ENCODE results near the gene RTRAF.

RTRAF gene

GRCh38 chr14:52006361-52006760 is 17.0 kb downstream of the RTRAF start:
- no peak overlapping the region for H3K4me3 Mint-ChIP-seq

GRCh38 chr14:52007211-52007610 is 17.9 kb downstream of the RTRAF start:
- no peaks in the 10 kb centered on the region for H3K9me3 Mint-ChIP-seq
- no peak overlapping the region for H3K4me3 Mint-ChIP-seq
- H3K4me1 Mint-ChIP-seq (ENCODE audit: low read depth) = no peaks in the 10 kb centered on the region
- no peak overlapping the region for H3K27ac Mint-ChIP-seq
- H3K27me3 Mint-ChIP-seq = no peaks in the 10 kb centered on the region
- peaks cover 81% of the 10 kb centered on the region for H3K36me3 Mint-ChIP-seq (ENCODE audit: low read depth)

More at GRCh38 chr14:52006361-52006760, 17.0 kb downstream of the RTRAF start:
- no peaks in the 10 kb centered on the region for H3K4me1 Mint-ChIP-seq (ENCODE audit: low read depth)
- no peaks in the 10 kb centered on the region for H3K9me3 Mint-ChIP-seq
- peaks cover 80% of the 10 kb centered on the region for H3K36me3 Mint-ChIP-seq (ENCODE audit: low read depth)
- H3K27ac Mint-ChIP-seq = no peak overlapping the region
- H3K27me3 Mint-ChIP-seq = no peaks in the 10 kb centered on the region

DNA sequence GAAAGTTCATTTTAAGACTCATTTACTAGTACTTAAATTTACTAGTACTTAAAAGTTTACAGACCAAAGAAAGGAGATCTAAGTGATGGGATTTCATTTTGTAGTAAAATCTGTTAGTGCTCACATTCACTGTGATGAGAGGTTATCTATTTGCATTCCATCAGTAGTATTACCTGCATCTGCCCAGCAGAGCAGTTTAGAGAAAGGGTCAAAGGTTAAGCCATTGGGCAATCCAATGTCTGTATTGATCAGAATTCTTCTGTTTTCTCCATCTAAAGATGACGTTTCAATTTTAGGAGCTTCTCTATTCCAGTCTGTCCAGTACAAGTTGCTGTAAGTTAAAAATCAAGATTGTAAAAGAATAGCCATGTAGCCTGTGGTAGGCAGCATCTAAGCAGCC is 18.3 kb downstream of the RTRAF start:
- Mint-ChIP-seq H3K4me3 (no peak overlapping the region), H3K27ac (no peak overlapping the region), H3K36me3 (ENCODE audit: low read depth) (peaks cover 77% of the 10 kb centered on the region)

GRCh38 chr14:52008136-52008535 is 18.8 kb downstream of the RTRAF start:
- Mint-ChIP-seq H3K27me3 (no peaks in the 10 kb centered on the region), H3K9me3 (no peaks in the 10 kb centered on the region), H3K4me1 (ENCODE audit: low read depth) (no peaks in the 10 kb centered on the region), H3K36me3 (ENCODE audit: low read depth) (peaks cover 73% of the 10 kb centered on the region), H3K4me3 (no peak overlapping the region), H3K27ac (no peak overlapping the region)

More for the DNA sequence above, 18.3 kb downstream of the RTRAF start:
- Mint-ChIP-seq H3K27me3 (no peaks in the 10 kb centered on the region), H3K9me3 (no peaks in the 10 kb centered on the region), H3K4me1 (ENCODE audit: low read depth) (no peaks in the 10 kb centered on the region)

DNA sequence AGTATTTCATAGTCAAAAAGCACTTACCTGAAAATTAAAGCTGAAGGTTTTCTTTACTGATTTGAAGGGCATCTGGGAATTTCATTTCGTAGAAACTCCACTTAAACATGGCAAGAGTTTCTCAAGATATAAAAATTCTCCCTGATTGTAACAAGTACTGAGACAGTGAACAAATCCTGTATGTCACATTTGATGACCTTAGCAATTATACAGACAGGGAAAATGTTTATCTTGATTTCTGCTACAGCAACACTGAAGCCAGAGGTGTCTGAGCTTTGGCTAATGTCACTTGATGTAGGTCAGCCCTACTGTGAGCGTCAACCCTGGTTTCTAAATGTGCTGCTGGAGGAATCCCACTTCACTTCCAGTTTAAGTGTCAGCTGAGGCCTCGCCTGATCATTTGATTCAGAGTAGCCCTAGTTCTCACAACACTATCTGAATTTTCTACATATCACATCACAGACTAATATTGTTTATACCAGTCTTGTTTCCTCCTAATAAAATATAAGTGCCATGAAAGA is 20.9 kb downstream of the RTRAF start:
- Mint-ChIP-seq H3K36me3 (ENCODE audit: low read depth) (peaks cover 55% of the 10 kb centered on the region), H3K27ac (no peak overlapping the region), H3K4me3 (no peak overlapping the region), H3K9me3 (no peaks in the 10 kb centered on the region), H3K27me3 (no peaks in the 10 kb centered on the region), H3K4me1 (ENCODE audit: low read depth) (no peaks in the 10 kb centered on the region)

GRCh38 chr14:52011523-52011922 is 22.2 kb downstream of the RTRAF start:
- peaks cover 43% of the 10 kb centered on the region for H3K36me3 Mint-ChIP-seq (ENCODE audit: low read depth)
- H3K9me3 Mint-ChIP-seq = no peaks in the 10 kb centered on the region
- H3K4me1 Mint-ChIP-seq (ENCODE audit: low read depth) = no peaks in the 10 kb centered on the region
- peaks cover 2% of the 10 kb centered on the region for H3K27me3 Mint-ChIP-seq
- H3K4me3 Mint-ChIP-seq = no peak overlapping the region
- no peak overlapping the region for H3K27ac Mint-ChIP-seq

- Mint-ChIP-seq H3K9me3 (no peaks in the 10 kb centered on the region), H3K27ac (no peak overlapping the region), H3K36me3 (ENCODE audit: low read depth) (peaks cover 37% of the 10 kb centered on the region), H3K4me3 (no peak overlapping the region), H3K27me3 (peaks cover 4% of the 10 kb centered on the region), H3K4me1 (ENCODE audit: low read depth) (no peaks in the 10 kb centered on the region)
Observed at GRCh38 chr14:52012635-52013034, 23.3 kb downstream of the RTRAF start.

- no peak overlapping the region for H3K4me3 Mint-ChIP-seq
- no peak overlapping the region for H3K27ac Mint-ChIP-seq
- H3K4me1 Mint-ChIP-seq (ENCODE audit: low read depth) = no peaks in the 10 kb centered on the region
- no peaks in the 10 kb centered on the region for H3K9me3 Mint-ChIP-seq
- peaks cover 12% of the 10 kb centered on the region for H3K27me3 Mint-ChIP-seq
- peaks cover 24% of the 10 kb centered on the region for H3K36me3 Mint-ChIP-seq (ENCODE audit: low read depth)
Observed at GRCh38 chr14:52013984-52014600, 24.7 kb downstream of the RTRAF start.

DNA sequence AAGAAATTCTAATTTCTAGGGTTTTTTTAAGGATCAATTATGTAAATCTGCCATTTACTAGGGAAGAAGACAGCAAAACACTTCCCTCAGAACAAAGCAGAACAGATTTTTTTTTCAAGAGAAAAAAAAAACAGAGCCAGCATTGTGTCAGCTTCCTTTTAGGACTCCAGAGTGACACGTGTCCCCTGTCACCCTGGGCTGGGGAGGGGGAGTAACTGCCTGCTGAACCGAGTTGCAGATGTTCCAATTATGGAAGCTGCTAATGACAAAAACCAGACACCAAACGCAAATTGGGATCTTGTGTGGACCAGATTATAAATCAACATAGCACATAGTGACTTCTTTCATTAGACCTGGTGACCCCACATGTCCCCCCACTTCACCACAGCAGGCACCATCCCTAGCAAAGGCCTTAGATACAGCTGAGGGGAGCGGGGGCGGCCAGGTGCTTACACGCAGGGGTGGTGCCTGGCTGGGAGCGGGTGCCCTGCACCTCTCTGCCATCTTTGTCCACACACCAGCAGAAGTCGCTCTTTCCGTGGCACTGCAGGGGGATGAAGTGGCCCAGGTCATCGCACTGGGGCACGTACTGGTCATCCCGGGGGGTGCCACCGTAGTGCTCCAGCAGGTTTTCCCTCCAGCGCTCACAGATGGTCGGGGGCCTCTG is 25.4 kb downstream of the RTRAF start:
- Mint-ChIP-seq H3K4me3 (no peak overlapping the region), H3K27me3 (peaks cover 12% of the 10 kb centered on the region), H3K9me3 (no peaks in the 10 kb centered on the region), H3K36me3 (ENCODE audit: low read depth) (peaks cover 19% of the 10 kb centered on the region), H3K27ac (no peak overlapping the region), H3K4me1 (ENCODE audit: low read depth) (peaks cover under 1% of the 10 kb centered on the region)

- no peak overlapping the region for H3K27ac Mint-ChIP-seq
- peaks cover 12% of the 10 kb centered on the region for H3K27me3 Mint-ChIP-seq
- peaks cover 16% of the 10 kb centered on the region for H3K36me3 Mint-ChIP-seq (ENCODE audit: low read depth)
- no peaks in the 10 kb centered on the region for H3K9me3 Mint-ChIP-seq
- H3K4me1 Mint-ChIP-seq (ENCODE audit: low read depth) = peaks cover 8% of the 10 kb centered on the region
- no peak overlapping the region for H3K4me3 Mint-ChIP-seq
Observed at GRCh38 chr14:52015411-52016030, 26.2 kb downstream of the RTRAF start.

DNA sequence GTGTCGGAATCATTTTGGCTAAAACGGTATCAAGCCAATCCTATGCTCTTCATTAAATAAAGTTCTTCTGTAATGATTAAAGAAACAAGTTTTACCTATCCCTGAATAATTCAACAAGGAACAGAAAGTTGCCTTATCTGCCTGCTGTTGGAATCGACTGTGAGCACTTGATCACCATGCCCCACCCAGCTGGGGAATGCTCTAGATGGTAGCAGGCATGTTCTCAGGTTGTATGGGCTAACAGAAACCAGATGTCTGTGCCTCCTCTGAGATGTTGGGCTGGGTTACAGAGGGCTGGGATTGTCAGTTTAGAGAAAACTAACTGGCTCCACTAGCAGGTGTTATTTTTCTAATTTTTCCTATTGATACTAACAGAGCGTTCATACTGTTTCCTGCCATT is 28.9 kb downstream of the RTRAF start:
- Mint-ChIP-seq H3K27me3 (peaks cover 12% of the 10 kb centered on the region), H3K4me1 (ENCODE audit: low read depth) (peaks cover 32% of the 10 kb centered on the region), H3K9me3 (no peaks in the 10 kb centered on the region), H3K4me3 (no peak overlapping the region), H3K27ac (no peak overlapping the region), H3K36me3 (ENCODE audit: low read depth) (no peaks in the 10 kb centered on the region)

DNA sequence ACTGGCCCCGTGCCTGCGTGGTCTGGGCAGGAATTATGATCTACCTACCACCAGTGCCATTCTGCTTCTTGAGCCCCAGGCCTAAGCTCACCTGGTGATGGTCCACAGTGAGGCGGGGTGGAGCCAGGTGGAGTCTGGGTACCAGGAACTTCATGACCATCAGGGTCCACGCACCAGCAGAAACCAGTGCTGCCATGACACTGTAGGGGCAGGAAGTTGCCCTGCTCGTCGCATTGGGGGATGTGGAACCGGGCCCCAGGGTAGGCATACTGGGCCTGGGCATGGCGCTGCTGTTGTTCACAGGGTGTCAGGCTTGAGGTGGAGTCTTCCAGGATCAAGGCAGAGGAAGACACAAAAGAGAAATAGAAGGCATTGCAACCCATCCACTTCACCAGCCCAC is 29.6 kb downstream of the RTRAF start:
- Mint-ChIP-seq H3K9me3 (peaks cover 6% of the 10 kb centered on the region), H3K36me3 (ENCODE audit: low read depth) (no peaks in the 10 kb centered on the region), H3K27me3 (peaks cover 12% of the 10 kb centered on the region), H3K4me1 (ENCODE audit: low read depth) (peaks cover 32% of the 10 kb centered on the region), H3K4me3 (no peak overlapping the region), H3K27ac (no peak overlapping the region)

GRCh38 chr14:52020161-52020714 is 30.9 kb downstream of the RTRAF start:
- Mint-ChIP-seq H3K27me3 (peaks cover 12% of the 10 kb centered on the region), H3K36me3 (ENCODE audit: low read depth) (no peaks in the 10 kb centered on the region), H3K4me3 (no peak overlapping the region), H3K9me3 (peaks cover 13% of the 10 kb centered on the region), H3K4me1 (ENCODE audit: low read depth) (peaks cover 33% of the 10 kb centered on the region), H3K27ac (no peak overlapping the region)

DNA sequence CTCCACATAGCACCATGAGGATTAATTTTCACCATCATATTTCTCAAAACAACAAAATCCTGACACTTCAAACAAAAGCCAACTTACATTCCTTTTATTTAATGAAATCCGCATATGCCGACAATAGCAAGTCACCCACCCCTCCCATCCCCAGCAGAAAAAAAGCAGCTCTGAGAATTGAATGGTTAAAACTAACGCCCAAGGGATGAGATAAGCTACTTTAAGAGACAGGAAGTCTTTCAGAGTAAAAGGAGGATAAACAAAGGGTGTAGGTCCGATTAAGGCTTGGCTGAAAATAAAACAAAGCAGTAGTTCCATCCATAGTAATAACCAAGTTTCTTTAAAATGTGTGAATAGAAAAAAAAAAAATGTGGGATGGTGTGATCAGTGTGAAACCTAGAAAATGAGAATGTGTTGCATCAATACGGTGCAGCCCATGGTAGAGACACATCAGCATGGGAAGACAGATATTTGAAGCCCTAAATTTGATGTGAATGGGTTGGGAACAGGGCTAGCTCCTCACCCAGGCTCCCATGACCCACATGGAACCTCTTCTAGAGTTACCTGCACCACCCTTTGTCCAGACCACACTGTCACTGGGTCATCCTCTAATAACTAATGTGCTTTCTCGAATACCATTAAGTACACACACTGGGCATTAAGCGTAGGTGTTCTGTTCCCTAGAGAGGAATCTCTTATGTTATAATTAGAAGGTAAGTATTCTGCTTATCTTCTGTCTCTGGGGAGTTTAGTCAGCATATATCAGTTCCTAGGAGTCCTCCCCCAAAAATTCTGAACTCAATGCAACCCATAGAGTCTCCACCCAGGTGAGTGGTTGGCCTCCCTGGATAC is 31.7 kb downstream of the RTRAF start:
- Mint-ChIP-seq H3K4me1 (ENCODE audit: low read depth) (peaks cover 37% of the 10 kb centered on the region), H3K27ac (no peak overlapping the region), H3K9me3 (peaks cover 13% of the 10 kb centered on the region), H3K27me3 (peaks cover 12% of the 10 kb centered on the region), H3K36me3 (ENCODE audit: low read depth) (no peaks in the 10 kb centered on the region), H3K4me3 (no peak overlapping the region)
